HEK293 (cell line): ENCODE data around the gene FSTL3.
"Not testable (repeated sequence)": the region's sequence is repeated elsewhere in the genome, so short reads cannot be mapped to it uniquely, and the experiment has no call there.

Experiments
- CTCF ChIP-seq: fragments of 450-650 bp; formaldehyde crosslinking; IDR thresholded peaks from 2 replicates; pipeline ENCODE4 v1.5.1; 2016; ENCODE audit warnings: missing biosample characterization, missing genetic modification characterization
- HIC1 ChIP-seq: fragments of 450-650 bp; formaldehyde crosslinking; IDR thresholded peaks from 2 replicates; pipeline ENCODE4 v1.5.1; 2016; ENCODE audit warnings: missing biosample characterization, missing genetic modification characterization
- PRDM4 ChIP-seq: fragments of 450-650 bp; formaldehyde crosslinking; IDR thresholded peaks from 2 replicates; pipeline ENCODE4 v1.5.1; 2017; ENCODE audit warnings: missing biosample characterization, missing genetic modification characterization
- TCF7L2 ChIP-seq: IDR thresholded peaks from 2 replicates; pipeline ENCODE4 v1.6.1; 2011; ENCODE audit warnings: low read depth, mild to moderate bottlenecking, inconsistent platforms, low read length, moderate library complexity, borderline replicate concordance
- ZNF23 ChIP-seq: fragments of 450-650 bp; formaldehyde crosslinking; IDR thresholded peaks from 2 replicates; pipeline ENCODE4 v1.5.1; 2016; ENCODE audit warnings: missing biosample characterization, missing genetic modification characterization, borderline replicate concordance
- ZNF549 ChIP-seq: fragments of 450-650 bp; IDR thresholded peaks from 2 replicates; pipeline ENCODE4 v1.5.1; 2018; ENCODE audit warnings: missing biosample characterization, missing genetic modification characterization, mild to moderate bottlenecking, inconsistent platforms, moderate library complexity
- ZNF830 ChIP-seq: fragments of 450-650 bp; IDR thresholded peaks from 2 replicates; pipeline ENCODE4 v1.5.0; 2018; ENCODE audit warnings: missing biosample characterization, missing genetic modification characterization, low read depth, mild to moderate bottlenecking, moderate library complexity
- ZSCAN18 ChIP-seq: fragments of 450-650 bp; formaldehyde crosslinking; IDR thresholded peaks from 2 replicates; pipeline ENCODE4 v1.5.1; 2016; ENCODE audit warnings: missing biosample characterization, missing genetic modification characterization

- TF ChIP-seq HIC1; PRDM4; ZNF830 (tag by site-specific recombination); TCF7L2; ZNF23 (tag by site-specific recombination); ZSCAN18 (tag by site-specific recombination); CTCF (tag by site-specific recombination); ZNF549 (tag by site-specific recombination): not testable (repeated sequence)
Observed at GRCh38 chr19:729564-729963, 53.4 kb downstream of the FSTL3 start.
